PC-3 (cell line): ENCODE measurements around the gene ASPRV1.

Experiments used
- EZH2 ChIP-seq: fragments of 300-600 bp; sonication (generic); IDR thresholded peaks from one replicate; pipeline ENCODE4 v1.6.1; 2017; ENCODE audit warnings: antibody characterized with exemption, mild to moderate bottlenecking, low read length; ENCODE audit not compliant: unreplicated experiment
- EZH2phosphoT487 ChIP-seq: fragments of 300-600 bp; sonication (generic); IDR thresholded peaks from 2 replicates; pipeline ENCODE4 v1.6.1; 2018; ENCODE audit warnings: mild to moderate bottlenecking, antibody characterized with exemption, low read length, borderline replicate concordance
- TF ChIP-seq, protein P1 (sequence below): fragments of 300-600 bp; sonication (generic); conservative IDR thresholded peaks from 2 replicates; pipeline ENCODE4 v1.5.1; 2017; ENCODE audit warnings: antibody characterized with exemption, low read depth, mild to moderate bottlenecking, low read length

DNA sequence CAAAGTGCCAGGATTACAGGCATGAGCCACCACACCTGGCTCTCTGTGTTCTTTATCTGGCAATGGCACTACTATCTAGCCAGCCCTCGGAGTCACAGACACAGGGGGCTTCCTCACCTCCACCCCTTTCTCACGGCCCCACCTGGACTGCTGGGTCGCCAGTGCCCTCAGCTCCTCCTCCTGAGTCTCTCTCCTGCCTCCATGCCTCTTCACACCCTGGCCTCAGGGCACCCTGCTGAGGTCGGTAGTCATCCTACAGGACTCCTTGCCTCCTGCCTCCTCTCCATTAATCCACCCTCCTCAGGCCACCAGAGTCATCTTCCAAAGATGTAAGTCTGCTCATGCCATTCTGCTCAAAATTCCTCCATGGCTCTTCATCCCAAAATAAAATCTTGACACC is 8.6 kb upstream of the ASPRV1 start:
- TF ChIP-seq, protein P1, sequence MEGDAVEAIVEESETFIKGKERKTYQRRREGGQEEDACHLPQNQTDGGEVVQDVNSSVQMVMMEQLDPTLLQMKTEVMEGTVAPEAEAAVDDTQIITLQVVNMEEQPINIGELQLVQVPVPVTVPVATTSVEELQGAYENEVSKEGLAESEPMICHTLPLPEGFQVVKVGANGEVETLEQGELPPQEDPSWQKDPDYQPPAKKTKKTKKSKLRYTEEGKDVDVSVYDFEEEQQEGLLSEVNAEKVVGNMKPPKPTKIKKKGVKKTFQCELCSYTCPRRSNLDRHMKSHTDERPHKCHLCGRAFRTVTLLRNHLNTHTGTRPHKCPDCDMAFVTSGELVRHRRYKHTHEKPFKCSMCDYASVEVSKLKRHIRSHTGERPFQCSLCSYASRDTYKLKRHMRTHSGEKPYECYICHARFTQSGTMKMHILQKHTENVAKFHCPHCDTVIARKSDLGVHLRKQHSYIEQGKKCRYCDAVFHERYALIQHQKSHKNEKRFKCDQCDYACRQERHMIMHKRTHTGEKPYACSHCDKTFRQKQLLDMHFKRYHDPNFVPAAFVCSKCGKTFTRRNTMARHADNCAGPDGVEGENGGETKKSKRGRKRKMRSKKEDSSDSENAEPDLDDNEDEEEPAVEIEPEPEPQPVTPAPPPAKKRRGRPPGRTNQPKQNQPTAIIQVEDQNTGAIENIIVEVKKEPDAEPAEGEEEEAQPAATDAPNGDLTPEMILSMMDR = no peak
- TF ChIP-seq EZH2 = no peak
- TF ChIP-seq EZH2phosphoT487 = no peak
